A673 (cell line): Measurements from ENCODE around the gene EXOC3. TPM values are rescaled to one million over a fixed set of nuclear protein-coding genes. Genes with fewer than 3 reads are reported as not detected.

Experiments used
- BruUV-seq: library from RNA; stranded (reverse); fragments of 400-500 nt; replicated peaks from 2 replicates; lab custom pipeline; 2021; lab: Mats Ljungman, UMichigan
- CTCF ChIA-PET: fragments of 300-600 bp; sonication (Branson Sonifier 250); formaldehyde crosslinking; loops from one replicate; lab custom pipeline; 2022; ENCODE audit warnings: antibody characterized with exemption; lab: Charles Lee
- POLR2A ChIA-PET: fragments of 300-600 bp; sonication (Branson Sonifier 250); formaldehyde crosslinking; loops from one replicate; lab custom pipeline; 2022; ENCODE audit warnings: antibody characterized with exemption; ENCODE audit not compliant: low non-redundant PET; lab: Charles Lee
- DNase-seq: peaks from one replicate; pipeline ENCODE4 v3.0.0-alpha.2; 2015; ENCODE audit warnings: low spot score
- H3K27ac ChIP-seq: fragments of 200-600 bp; sonication (generic); 2 replicates; pipeline ENCODE4 v1.5.1; 2016; ENCODE audit warnings: mixed run types, low read depth, mild to moderate bottlenecking, mixed read lengths, antibody characterized with exemption, low read length; ENCODE audit not compliant: poor library complexity, severe bottlenecking
- H3K27me3 ChIP-seq: fragments of 200-600 bp; sonication (generic); replicated peaks from 2 replicates; pipeline ENCODE4 v1.6.1; 2017; ENCODE audit warnings: mixed run types, low read depth, mild to moderate bottlenecking, mixed read lengths, antibody characterized with exemption, low read length; ENCODE audit not compliant: insufficient read depth, poor library complexity
- H3K36me3 ChIP-seq: fragments of 200-600 bp; sonication (generic); 2 replicates; pipeline ENCODE4 v1.6.1; 2016; ENCODE audit warnings: mixed run types, mild to moderate bottlenecking, mixed read lengths, antibody characterized with exemption, low read length; ENCODE audit not compliant: insufficient read depth, poor library complexity, severe bottlenecking
- H3K4me1 ChIP-seq: fragments of 200-600 bp; sonication (generic); 2 replicates; pipeline ENCODE4 v1.6.1; 2017; ENCODE audit warnings: mixed run types, mild to moderate bottlenecking, mixed read lengths, antibody characterized with exemption, low read length; ENCODE audit not compliant: insufficient read depth, poor library complexity, severe bottlenecking
- H3K4me3 ChIP-seq: fragments of 200-600 bp; sonication (generic); 2 replicates; pipeline ENCODE4 v1.5.1; 2016; ENCODE audit warnings: low read depth, mixed run types, mild to moderate bottlenecking, mixed read lengths, low read length; ENCODE audit not compliant: poor library complexity, severe bottlenecking
- H3K9me3 ChIP-seq: fragments of 200-600 bp; sonication (generic); 2 replicates; pipeline ENCODE4 v1.6.1; 2016; ENCODE audit warnings: mixed run types, low read depth, mild to moderate bottlenecking, mixed read lengths, antibody characterized with exemption, low read length; ENCODE audit not compliant: poor library complexity, severe bottlenecking
- EZH2 ChIP-seq: fragments of 200-600 bp; sonication (generic); IDR thresholded peaks from 2 replicates; pipeline ENCODE4 v1.6.1; 2017; ENCODE audit warnings: borderline replicate concordance, low read depth, mild to moderate bottlenecking, mixed read lengths, antibody characterized with exemption, low read length; ENCODE audit not compliant: poor library complexity, severe bottlenecking
- intact Hi-C: fragments of 100-400 bp; cut with micrococcal nuclease; formaldehyde crosslinking; loops from one replicate; pipeline ENCODE4 v1.10.0; 2022; ENCODE audit not compliant: unreplicated experiment
- total RNA-seq: library from RNA; stranded (reverse); gene quantifications from 2 replicates; pipeline ENCODE4 v1.2.3, GENCODE V29; 2021
- TF ChIP-seq, protein P1 (sequence below): fragments of 300-800, 200-600 bp; sonication (generic); conservative IDR thresholded peaks from 2 replicates; pipeline ENCODE4 v1.5.1; 2017; ENCODE audit warnings: low read depth, mild to moderate bottlenecking, antibody characterized with exemption, low read length, moderate library complexity, mixed read lengths

EXOC3 gene
- total RNA-seq, 1 experiment from 2014 or later, result 46.7 TPM

DNA sequence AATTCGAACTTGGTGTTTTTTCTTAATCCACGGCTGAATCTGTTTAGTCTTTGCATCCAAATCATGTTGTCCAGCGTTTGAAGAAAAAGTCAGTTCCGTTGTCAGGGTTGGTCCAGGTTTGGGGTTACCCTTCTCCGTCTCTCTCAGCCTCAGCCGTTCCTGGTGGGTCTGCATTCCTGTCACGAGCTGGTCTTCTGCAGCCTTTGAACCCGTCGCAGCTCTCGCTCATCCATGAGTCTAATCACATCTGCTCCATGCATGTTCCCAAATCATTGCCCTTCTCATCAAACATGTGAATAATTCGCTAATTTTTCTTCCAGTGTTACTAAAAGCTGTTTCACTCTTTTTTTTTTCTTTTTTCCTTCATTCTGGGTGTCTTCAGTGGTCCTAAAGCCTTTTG, 39.0 kb upstream of the EXOC3 start:
- DNase-seq, result no peak
- H3K36me3 ChIP-seq, result no peaks in the 10 kb centered on the region
- H3K27me3 ChIP-seq, result no peaks in the 10 kb centered on the region
- peaks cover 16% of the 10 kb centered on the region for H3K4me1 ChIP-seq
- no peak overlapping the region for H3K27ac ChIP-seq
- no peak overlapping the region for H3K4me3 ChIP-seq
- POLR2A ChIA-PET, result no interaction called here
- H3K9me3 ChIP-seq, result no peaks in the 10 kb centered on the region
- CTCF ChIA-PET, result no interaction called here
- no TSS peak for BruUV-seq
- no peak for TF ChIP-seq EZH2
- TF ChIP-seq, protein P1, sequence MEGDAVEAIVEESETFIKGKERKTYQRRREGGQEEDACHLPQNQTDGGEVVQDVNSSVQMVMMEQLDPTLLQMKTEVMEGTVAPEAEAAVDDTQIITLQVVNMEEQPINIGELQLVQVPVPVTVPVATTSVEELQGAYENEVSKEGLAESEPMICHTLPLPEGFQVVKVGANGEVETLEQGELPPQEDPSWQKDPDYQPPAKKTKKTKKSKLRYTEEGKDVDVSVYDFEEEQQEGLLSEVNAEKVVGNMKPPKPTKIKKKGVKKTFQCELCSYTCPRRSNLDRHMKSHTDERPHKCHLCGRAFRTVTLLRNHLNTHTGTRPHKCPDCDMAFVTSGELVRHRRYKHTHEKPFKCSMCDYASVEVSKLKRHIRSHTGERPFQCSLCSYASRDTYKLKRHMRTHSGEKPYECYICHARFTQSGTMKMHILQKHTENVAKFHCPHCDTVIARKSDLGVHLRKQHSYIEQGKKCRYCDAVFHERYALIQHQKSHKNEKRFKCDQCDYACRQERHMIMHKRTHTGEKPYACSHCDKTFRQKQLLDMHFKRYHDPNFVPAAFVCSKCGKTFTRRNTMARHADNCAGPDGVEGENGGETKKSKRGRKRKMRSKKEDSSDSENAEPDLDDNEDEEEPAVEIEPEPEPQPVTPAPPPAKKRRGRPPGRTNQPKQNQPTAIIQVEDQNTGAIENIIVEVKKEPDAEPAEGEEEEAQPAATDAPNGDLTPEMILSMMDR, result no peak
- intact Hi-C loops, result no loop called here

DNA sequence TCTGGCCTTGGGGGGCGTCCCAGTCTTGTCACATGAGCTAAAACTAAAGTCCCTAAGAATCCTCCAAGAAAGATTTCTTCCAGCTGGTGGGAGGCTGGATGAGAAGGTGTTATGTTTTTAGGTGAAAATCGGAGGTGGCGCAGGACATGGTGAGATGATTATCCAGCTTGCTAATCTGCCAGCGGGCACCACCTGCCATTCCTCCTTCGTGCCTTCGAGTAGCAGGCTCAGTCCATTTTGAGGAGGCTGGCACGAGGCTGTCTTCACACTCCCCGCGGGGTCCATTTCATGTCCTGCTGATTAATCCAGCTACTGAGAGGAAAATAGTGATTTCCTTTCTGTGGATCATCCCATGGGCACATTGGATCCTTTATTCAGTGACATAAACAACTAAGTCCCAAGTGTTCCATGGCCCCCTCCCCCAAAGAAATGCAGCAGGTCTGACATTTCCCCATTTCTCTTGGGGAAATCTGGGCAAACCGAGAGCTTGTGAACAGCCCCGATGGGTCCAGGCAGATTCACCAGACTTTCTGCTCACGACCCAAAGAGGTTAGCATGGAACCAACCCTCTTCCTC, 38.2 kb upstream of the EXOC3 start:
- BruUV-seq, result no TSS peak
- intact Hi-C loops, result no loop called here
- Histone ChIP-seq H3K27ac (no peak overlapping the region), H3K27me3 (no peaks in the 10 kb centered on the region), H3K4me1 (peaks cover 10% of the 10 kb centered on the region), H3K4me3 (no peak overlapping the region), H3K9me3 (no peaks in the 10 kb centered on the region), H3K36me3 (no peaks in the 10 kb centered on the region)
- POLR2A ChIA-PET, result no interaction called here
- TF ChIP-seq EZH2, result no peak
- TF ChIP-seq, protein P1, result no peak
- CTCF ChIA-PET, result no interaction called here
- no peak for DNase-seq

DNA sequence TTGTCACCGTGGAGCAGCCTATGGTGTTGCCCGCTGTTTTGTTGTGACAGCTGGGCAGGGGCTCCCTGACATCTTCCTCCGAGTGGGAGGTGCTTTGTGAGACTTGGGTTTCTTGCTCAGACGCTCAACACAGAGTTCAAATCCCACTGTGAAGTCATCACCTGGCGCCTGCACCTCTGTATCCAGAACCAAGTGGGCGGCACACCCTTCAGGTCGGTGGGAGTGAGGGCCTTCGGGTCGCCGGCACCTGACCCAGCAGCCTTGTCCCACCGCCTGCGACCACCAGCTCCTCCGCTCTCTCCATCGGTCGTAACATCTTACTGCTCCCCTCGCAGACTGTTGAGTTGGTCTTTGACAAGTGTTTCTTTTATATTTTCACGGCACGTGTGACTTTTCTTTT, 37.6 kb upstream of the EXOC3 start:
- Histone ChIP-seq H3K27ac (no peak overlapping the region), H3K4me3 (no peak overlapping the region), H3K36me3 (no peaks in the 10 kb centered on the region), H3K9me3 (no peaks in the 10 kb centered on the region), H3K27me3 (no peaks in the 10 kb centered on the region), H3K4me1 (peaks cover 3% of the 10 kb centered on the region)
- CTCF ChIA-PET, result no interaction called here
- no peak for DNase-seq
- no TSS peak for BruUV-seq
- TF ChIP-seq EZH2, result no peak
- TF ChIP-seq, protein P1, result no peak
- intact Hi-C loops, result no loop called here
- POLR2A ChIA-PET, result no interaction called here
